ENCODE measurements around the gene SASH1.
"Not testable (repeated sequence)": the region's sequence is repeated elsewhere in the genome, so short reads cannot be mapped to it uniquely, and the experiment has no call there.

SASH1 gene

GRCh38 chr6:148329596-148330381 lies 12.8 kb upstream of the SASH1 start:
- DNase-seq (ENCODE audit: low read depth) = no peak

GRCh38 chr6:148332088-148332487 lies 10.6 kb upstream of the SASH1 start:
- DNase-seq (ENCODE audit: low read depth) = no peak

GRCh38 chr6:148336901-148337300 lies 5.7 kb upstream of the SASH1 start:
- no peak for DNase-seq (ENCODE audit: low read depth)

GRCh38 chr6:148339766-148340165 lies 2.9 kb upstream of the SASH1 start:
- DNase-seq (ENCODE audit: low read depth) = no peak

GRCh38 chr6:148340586-148341297 lies 1.9 kb upstream of the SASH1 start:
- no peak for DNase-seq (ENCODE audit: low read depth)

GRCh38 chr6:148342100-148342349 lies 613 bp upstream of the SASH1 start:
- DNase-seq (ENCODE audit: low read depth) = no peak

GRCh38 chr6:148343047-148343782 lies 577 bp downstream of the SASH1 start:
- no peak for DNase-seq (ENCODE audit: low read depth)

GRCh38 chr6:148345176-148345575 lies 2.5 kb downstream of the SASH1 start:
- DNase-seq (ENCODE audit: low read depth) = no peak

- DNase-seq (ENCODE audit: low read depth) = no peak
These were observed 2.9 kb downstream of the SASH1 start for GRCh38 chr6:148345578-148345977.

- no peak for DNase-seq (ENCODE audit: low read depth)
These were observed 4.2 kb downstream of the SASH1 start for GRCh38 chr6:148346681-148347440.

GRCh38 chr6:148347441-148348054 lies 4.9 kb downstream of the SASH1 start:
- DNase-seq (ENCODE audit: low read depth) = no peak

GRCh38 chr6:148348335-148348734 lies 5.7 kb downstream of the SASH1 start:
- DNase-seq (ENCODE audit: low read depth) = no peak

- no peak for DNase-seq (ENCODE audit: low read depth)
These were observed 6.1 kb downstream of the SASH1 start for GRCh38 chr6:148348778-148349177.

- no peak for DNase-seq (ENCODE audit: low read depth)
These were observed 6.8 kb downstream of the SASH1 start for GRCh38 chr6:148349466-148349865.

GRCh38 chr6:148351309-148351708 lies 8.7 kb downstream of the SASH1 start:
- DNase-seq (ENCODE audit: low read depth) = no peak

- DNase-seq (ENCODE audit: low read depth) = not testable (repeated sequence)
These were observed 9.8 kb downstream of the SASH1 start for GRCh38 chr6:148352421-148352820.

- DNase-seq (ENCODE audit: low read depth) = no peak
These were observed 15.7 kb downstream of the SASH1 start for GRCh38 chr6:148358196-148358785.

GRCh38 chr6:148359228-148359627 lies 16.6 kb downstream of the SASH1 start:
- DNase-seq (ENCODE audit: low read depth) = no peak

- no peak for DNase-seq (ENCODE audit: low read depth)
These were observed 21.6 kb downstream of the SASH1 start for GRCh38 chr6:148364056-148364824.

GRCh38 chr6:148365041-148365440 lies 22.4 kb downstream of the SASH1 start:
- DNase-seq (ENCODE audit: low read depth) = no peak

Measured in activated T-helper 9 cell treated with anti-CD3 and anti-CD28 coated beads, Interleukin-2, amount 50 U/mL, for 16 hours (primary cell).